ENCODE data around the gene TMEM86B.

TMEM86B gene

GRCh38 chr19:55251341-55252081 is 22.9 kb upstream of the TMEM86B start:
- DNase-seq (ENCODE audit: insufficient read length, low spot score) (no peak), FAIRE-seq (peak; percentile 5)
- TF ChIP-seq POLR2A (IDR thresholded peaks at IDR 0.05; ENCODE audit: low read depth, low read length) = no peak
- TF ChIP-seq POU2F2 (IDR thresholded peaks at IDR 0.05; ENCODE audit: low read depth, low read length) = no peak
- TF ChIP-seq POLR2AphosphoS5 (IDR thresholded peaks at IDR 0.05; ENCODE audit: low read depth, low read length) = no peak
- no peak for TF ChIP-seq SPI1 (IDR thresholded peaks at IDR 0.05; ENCODE audit: low read depth, low read length)
- TF ChIP-seq PAX5 (IDR thresholded peaks at IDR 0.05; ENCODE audit: insufficient read depth, low read length, severe bottlenecking) = no peak
- no peak for TF ChIP-seq TAF1 (IDR thresholded peaks at IDR 0.05; ENCODE audit: low read depth, low read length)

- FAIRE-seq = no peak
- TF ChIP-seq POU2F2 (IDR thresholded peaks at IDR 0.05; ENCODE audit: low read depth, low read length) (no peak), POLR2A (IDR thresholded peaks at IDR 0.05; ENCODE audit: low read depth, low read length) (no peak), SPI1 (IDR thresholded peaks at IDR 0.05; ENCODE audit: low read depth, low read length) (no peak), TAF1 (IDR thresholded peaks at IDR 0.05; ENCODE audit: low read depth, low read length) (no peak), POLR2AphosphoS5 (IDR thresholded peaks at IDR 0.05; ENCODE audit: low read depth, low read length) (no peak), PAX5 (IDR thresholded peaks at IDR 0.05; ENCODE audit: insufficient read depth, low read length, severe bottlenecking) (no peak)
- DNase-seq (ENCODE audit: insufficient read length, low spot score) = no peak
These were observed 21.9 kb upstream of the TMEM86B start for GRCh38 chr19:55250262-55251036.

GRCh38 chr19:55249841-55250240 is 21.3 kb upstream of the TMEM86B start:
- no peak for FAIRE-seq
- no peak for DNase-seq (ENCODE audit: insufficient read length, low spot score)
- TF ChIP-seq SPI1 (IDR thresholded peaks at IDR 0.05; ENCODE audit: low read depth, low read length) (no peak), POLR2AphosphoS5 (IDR thresholded peaks at IDR 0.05; ENCODE audit: low read depth, low read length) (no peak), TAF1 (IDR thresholded peaks at IDR 0.05; ENCODE audit: low read depth, low read length) (no peak), POU2F2 (IDR thresholded peaks at IDR 0.05; ENCODE audit: low read depth, low read length) (no peak), POLR2A (IDR thresholded peaks at IDR 0.05; ENCODE audit: low read depth, low read length) (no peak), PAX5 (IDR thresholded peaks at IDR 0.05; ENCODE audit: insufficient read depth, low read length, severe bottlenecking) (no peak)

GRCh38 chr19:55248704-55249103 is 20.1 kb upstream of the TMEM86B start:
- no peak for DNase-seq (ENCODE audit: insufficient read length, low spot score)
- FAIRE-seq = no peak
- TF ChIP-seq POLR2AphosphoS5 (IDR thresholded peaks at IDR 0.05; ENCODE audit: low read depth, low read length) = no peak
- TF ChIP-seq POU2F2 (IDR thresholded peaks at IDR 0.05; ENCODE audit: low read depth, low read length) = no peak
- no peak for TF ChIP-seq POLR2A (IDR thresholded peaks at IDR 0.05; ENCODE audit: low read depth, low read length)
- no peak for TF ChIP-seq SPI1 (IDR thresholded peaks at IDR 0.05; ENCODE audit: low read depth, low read length)

- DNase-seq (ENCODE audit: insufficient read length, low spot score) (no peak), FAIRE-seq (no peak)
These were observed 19.7 kb upstream of the TMEM86B start for GRCh38 chr19:55248166-55248675.

GRCh38 chr19:55247621-55248099 is 19.1 kb upstream of the TMEM86B start:
- DNase-seq (ENCODE audit: insufficient read length, low spot score) (no peak), FAIRE-seq (no peak)
- TF ChIP-seq POLR2A (IDR thresholded peaks at IDR 0.05; ENCODE audit: low read depth, low read length) (no peak), POU2F2 (IDR thresholded peaks at IDR 0.05; ENCODE audit: low read depth, low read length) (no peak), SPI1 (IDR thresholded peaks at IDR 0.05; ENCODE audit: low read depth, low read length) (no peak), TAF1 (IDR thresholded peaks at IDR 0.05; ENCODE audit: low read depth, low read length) (no peak), POLR2AphosphoS5 (IDR thresholded peaks at IDR 0.05; ENCODE audit: low read depth, low read length) (no peak), PAX5 (IDR thresholded peaks at IDR 0.05; ENCODE audit: insufficient read depth, low read length, severe bottlenecking) (no peak)

More at GRCh38 chr19:55248166-55248675, 19.7 kb upstream of the TMEM86B start:
- TF ChIP-seq SPI1 (IDR thresholded peaks at IDR 0.05; ENCODE audit: low read depth, low read length) (no peak), POU2F2 (IDR thresholded peaks at IDR 0.05; ENCODE audit: low read depth, low read length) (no peak), PAX5 (IDR thresholded peaks at IDR 0.05; ENCODE audit: insufficient read depth, low read length, severe bottlenecking) (no peak), POLR2A (IDR thresholded peaks at IDR 0.05; ENCODE audit: low read depth, low read length) (0 out of 2 replicates have a peak, but pooled peaks have one; percentile 18), POLR2AphosphoS5 (IDR thresholded peaks at IDR 0.05; ENCODE audit: low read depth, low read length) (no peak), TAF1 (IDR thresholded peaks at IDR 0.05; ENCODE audit: low read depth, low read length) (no peak)

- FAIRE-seq = no peak
- TF ChIP-seq SPI1 (IDR thresholded peaks at IDR 0.05; ENCODE audit: low read depth, low read length) = no peak
- no peak for TF ChIP-seq PAX5 (IDR thresholded peaks at IDR 0.05; ENCODE audit: insufficient read depth, low read length, severe bottlenecking)
- no peak for TF ChIP-seq POLR2AphosphoS5 (IDR thresholded peaks at IDR 0.05; ENCODE audit: low read depth, low read length)
- no peak for TF ChIP-seq POU2F2 (IDR thresholded peaks at IDR 0.05; ENCODE audit: low read depth, low read length)
- TF ChIP-seq POLR2A (IDR thresholded peaks at IDR 0.05; ENCODE audit: low read depth, low read length) = no peak
- TF ChIP-seq TAF1 (IDR thresholded peaks at IDR 0.05; ENCODE audit: low read depth, low read length) = no peak
- no peak for DNase-seq (ENCODE audit: insufficient read length, low spot score)
These were observed 18.2 kb upstream of the TMEM86B start for GRCh38 chr19:55246462-55247451.

- no peak for FAIRE-seq
- TF ChIP-seq POLR2AphosphoS5 (IDR thresholded peaks at IDR 0.05; ENCODE audit: low read depth, low read length) (no peak), PAX5 (IDR thresholded peaks at IDR 0.05; ENCODE audit: insufficient read depth, low read length, severe bottlenecking) (no peak), POU2F2 (IDR thresholded peaks at IDR 0.05; ENCODE audit: low read depth, low read length) (no peak), POLR2A (IDR thresholded peaks at IDR 0.05; ENCODE audit: low read depth, low read length) (no peak), SPI1 (IDR thresholded peaks at IDR 0.05; ENCODE audit: low read depth, low read length) (no peak), TAF1 (IDR thresholded peaks at IDR 0.05; ENCODE audit: low read depth, low read length) (no peak)
- no peak for DNase-seq (ENCODE audit: insufficient read length, low spot score)
These were observed 16.8 kb upstream of the TMEM86B start for GRCh38 chr19:55245236-55245904.
